Panc1 (cell line): ENCODE data around the gene CUTC.

Experiments
- CTCF ChIP-seq: fragments of 450-650 bp; IDR thresholded peaks from 2 replicates; pipeline ENCODE4 v1.5.1; 2017; ENCODE audit warnings: mild to moderate bottlenecking
- POLR2AphosphoS5 ChIP-seq: IDR thresholded peaks from 2 replicates; pipeline ENCODE4 v1.6.1; 2012; ENCODE audit warnings: mild to moderate bottlenecking, low read depth, low read length, moderate library complexity
- REST ChIP-seq, 2 experiments: IDR thresholded peaks; 2 replicates each; pipeline ENCODE4 v1.6.1; 2011 to 2012; ENCODE audit warnings: low read depth in 2 of 2, control low read depth in 1 of 2, low read length in 1 of 2, mild to moderate bottlenecking in 1 of 2, moderate library complexity in 1 of 2; ENCODE audit not compliant: insufficient read depth in 1 of 2
- SIN3A ChIP-seq: IDR thresholded peaks from 2 replicates; pipeline ENCODE4 v1.6.1; 2012; ENCODE audit warnings: low read depth, mild to moderate bottlenecking, low read length, moderate library complexity, borderline replicate concordance; ENCODE audit not compliant: insufficient read depth
- TCF7L2 ChIP-seq: IDR thresholded peaks from 2 replicates; pipeline ENCODE4 v1.6.1; 2011; ENCODE audit warnings: mild to moderate bottlenecking, low read depth, low read length, inconsistent platforms

GRCh38 chr10:99793819-99794218 is 61.8 kb downstream of the CUTC start:
- TF ChIP-seq REST (IDR thresholded peaks at IDR 0.05; ENCODE audit: insufficient read depth in 1 of 2, low read depth in 2 of 2, low read length in 1 of 2) = no peak
- no peak for TF ChIP-seq POLR2AphosphoS5
- TF ChIP-seq CTCF = no peak
- TF ChIP-seq SIN3A = no peak
- no peak for TF ChIP-seq TCF7L2
